Panc1 (cell line): ENCODE results near the gene BAD. TPM values are rescaled to one million over a fixed set of nuclear protein-coding genes. Genes with fewer than 3 reads are reported as not detected.
"Not testable (repeated sequence)": the region's sequence is repeated elsewhere in the genome, so short reads cannot be mapped to it uniquely, and the experiment has no call there.

ENCODE experiments used
- ATAC-seq: fragments of 200-7000 bp; cut with Tn5 transposase; 2 replicates; pipeline ENCODE4 v1.9.1; 2020; ENCODE audit warnings: mild to moderate bottlenecking, moderate library complexity
- BruUV-seq: library from RNA; stranded (reverse); fragments of 400-500 nt; replicated peaks from 2 replicates; lab custom pipeline; 2021; lab: Mats Ljungman, UMichigan
- CTCF ChIA-PET: fragments of 300-600 bp; sonication (Branson Sonifier 250); formaldehyde crosslinking; loops from one replicate; lab custom pipeline; 2022; ENCODE audit warnings: antibody characterized with exemption; lab: Charles Lee
- POLR2A ChIA-PET: fragments of 300-600 bp; sonication (Branson Sonifier 250); formaldehyde crosslinking; loops from one replicate; lab custom pipeline; 2022; ENCODE audit warnings: antibody characterized with exemption; lab: Charles Lee
- DNase-seq: peaks from one replicate; pipeline ENCODE4 v3.0.0-alpha.2; 2010; ENCODE audit warnings: low read depth, low spot score
- H3K27ac ChIP-seq: 2 replicates; pipeline ENCODE4 v1.5.1; 2011; ENCODE audit warnings: mild to moderate bottlenecking, low read length, inconsistent platforms
- H3K27me3 ChIP-seq: fragments of 200-500 bp; sonication (Bioruptor generic); 2 replicates; pipeline ENCODE4 v1.6.0; 2014; ENCODE audit warnings: low read length, inconsistent platforms; ENCODE audit not compliant: control insufficient read depth, insufficient read depth
- H3K36me3 ChIP-seq: fragments of 200-500 bp; sonication (Bioruptor generic); 2 replicates; pipeline ENCODE4 v1.5.1; 2014; ENCODE audit warnings: inconsistent platforms, mild to moderate bottlenecking, low read length, moderate library complexity; ENCODE audit not compliant: control insufficient read depth, insufficient read depth
- H3K4me1 ChIP-seq: 2 replicates; pipeline ENCODE4 v1.5.1; 2011; ENCODE audit warnings: inconsistent platforms, mild to moderate bottlenecking, low read length, moderate library complexity; ENCODE audit not compliant: control insufficient read depth, insufficient read depth
- H3K4me3 ChIP-seq, 2 experiments: 2 replicates each; pipeline ENCODE4 v1.5.1; 2011 to 2012; ENCODE audit warnings: low read depth in 2 of 2, low read length in 2 of 2, mild to moderate bottlenecking in 2 of 2, inconsistent platforms in 1 of 2, moderate library complexity in 1 of 2
- H3K9me3 ChIP-seq: fragments of 200-500 bp; sonication (Bioruptor generic); 2 replicates; pipeline ENCODE4 v1.5.1; 2014; ENCODE audit warnings: low read depth, mild to moderate bottlenecking, inconsistent platforms, low read length, moderate library complexity; ENCODE audit not compliant: control insufficient read depth, insufficient read depth
- CTCF ChIP-seq: fragments of 450-650 bp; IDR thresholded peaks from 2 replicates; pipeline ENCODE4 v1.5.1; 2017; ENCODE audit warnings: mild to moderate bottlenecking
- POLR2AphosphoS5 ChIP-seq: IDR thresholded peaks from 2 replicates; pipeline ENCODE4 v1.6.1; 2012; ENCODE audit warnings: mild to moderate bottlenecking, low read depth, low read length, moderate library complexity
- REST ChIP-seq, 2 experiments: IDR thresholded peaks; 2 replicates each; pipeline ENCODE4 v1.6.1; 2011 to 2012; ENCODE audit warnings: low read depth in 2 of 2, control low read depth in 1 of 2, low read length in 1 of 2, mild to moderate bottlenecking in 1 of 2, moderate library complexity in 1 of 2; ENCODE audit not compliant: insufficient read depth in 1 of 2
- SIN3A ChIP-seq: IDR thresholded peaks from 2 replicates; pipeline ENCODE4 v1.6.1; 2012; ENCODE audit warnings: low read depth, mild to moderate bottlenecking, low read length, moderate library complexity, borderline replicate concordance; ENCODE audit not compliant: insufficient read depth
- TCF7L2 ChIP-seq: IDR thresholded peaks from 2 replicates; pipeline ENCODE4 v1.6.1; 2011; ENCODE audit warnings: mild to moderate bottlenecking, low read depth, low read length, inconsistent platforms
- in situ Hi-C: cut with HindIII; loops from 2 replicates; pipeline ENCODE4 v1.10.0; 2016; ENCODE audit warnings: low sequenced_read_pairs, low pct_unique_long_range_greater_than_20kb
- intact Hi-C: fragments of 100-400 bp; cut with micrococcal nuclease; formaldehyde crosslinking; loops from one replicate; pipeline ENCODE4 v1.10.0; 2022; ENCODE audit not compliant: unreplicated experiment
- total RNA-seq: library from RNA; stranded (reverse); gene quantifications from one replicate; pipeline ENCODE4 v1.2.1, GENCODE V29; 2021; ENCODE audit not compliant: unreplicated experiment

BAD gene
- total RNA-seq, 1 experiment from 2014 or later: 77.7 TPM

DNA sequence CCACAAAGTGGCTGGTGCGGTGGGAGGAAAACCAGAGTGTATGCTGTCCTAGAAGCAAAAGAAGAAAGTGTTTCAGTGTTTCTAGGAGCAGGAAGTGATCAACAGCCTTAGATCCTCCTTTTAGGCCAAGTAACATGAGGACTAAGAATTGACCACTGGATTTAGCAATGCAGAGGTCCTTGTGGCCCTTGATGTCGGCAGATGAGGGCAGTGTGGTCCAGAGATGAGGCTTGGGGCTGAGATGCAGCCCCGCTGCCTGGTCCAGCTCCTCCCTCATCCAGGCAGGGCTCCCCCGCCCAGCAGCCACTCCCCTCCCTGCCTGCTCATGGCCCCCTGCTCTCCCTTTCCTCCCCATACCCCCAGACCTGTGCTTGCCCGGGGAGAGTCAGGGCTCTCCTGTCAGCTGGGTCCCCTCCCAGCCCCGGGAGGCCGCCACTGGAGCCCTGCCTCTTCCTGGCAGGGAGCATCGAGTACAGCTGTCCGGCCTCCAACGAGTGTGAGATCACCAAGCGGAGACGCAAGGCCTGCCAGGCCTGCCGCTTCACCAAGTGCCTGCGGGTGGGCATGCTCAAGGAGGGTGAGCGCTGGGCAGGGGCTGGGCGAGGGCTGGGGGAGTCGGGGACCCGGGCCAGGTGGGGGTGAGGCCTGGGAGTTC is 29.2 kb upstream of the BAD start:
- POLR2A ChIA-PET: interaction anchor here (0.6 kb wide), 1 partner anchor 56 kb away, joined by 7 read pairs; no protein-coding TSS in a partner anchor
- Histone ChIP-seq H3K4me3 (no peak overlapping the region), H3K4me1 (peaks cover 16% of the 10 kb centered on the region), H3K9me3 (no peaks in the 10 kb centered on the region), H3K27me3 (no peaks in the 10 kb centered on the region), H3K36me3 (peaks cover 2% of the 10 kb centered on the region; the same call in 1 of the 2 replicates), H3K27ac (no peak overlapping the region)
- intact Hi-C loops (no loop called here), in situ Hi-C loops (no loop called here)
- no peak for ATAC-seq
- no peak for TF ChIP-seq REST (IDR thresholded peaks at IDR 0.05; ENCODE audit: insufficient read depth in 1 of 2, low read depth in 2 of 2, low read length in 1 of 2)
- no peak for TF ChIP-seq TCF7L2
- no peak for TF ChIP-seq POLR2AphosphoS5
- TF ChIP-seq SIN3A: no peak
- no peak for TF ChIP-seq CTCF
- DNase-seq: no peak
- CTCF ChIA-PET: interaction anchor here (0.5 to 1.4 kb wide), 4 partner anchors 41 to 295 kb away, joined by 5 to 12 read pairs (median 7); no protein-coding TSS in a partner anchor
- BruUV-seq: no TSS peak

DNA sequence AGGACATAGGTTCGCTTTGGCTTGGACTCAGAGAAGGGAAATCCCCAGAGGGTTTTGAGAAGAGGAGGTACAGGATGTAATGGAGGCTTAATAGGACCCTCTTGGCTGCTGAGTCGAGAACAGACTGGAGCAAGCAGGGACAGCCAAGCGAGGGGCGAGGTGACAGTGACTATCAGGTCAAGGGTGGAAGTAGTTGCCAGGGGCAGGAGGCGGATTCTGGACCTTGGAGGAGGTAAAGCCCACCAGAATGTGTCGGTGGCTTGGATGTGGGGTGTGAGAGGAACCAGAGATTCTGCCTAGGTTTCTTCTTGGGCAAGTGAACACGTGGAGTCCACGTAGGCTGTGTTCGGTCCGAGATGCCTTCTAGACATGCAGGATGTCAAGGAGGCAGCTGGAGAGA is 28.5 kb upstream of the BAD start:
- ChIA-PET POLR2A (no interaction called here), CTCF (interaction anchor here (0.5 to 1.4 kb wide), 4 partner anchors 42 to 296 kb away, joined by 5 to 12 read pairs (median 7); no protein-coding TSS in a partner anchor)
- Histone ChIP-seq H3K4me1 (peaks cover 16% of the 10 kb centered on the region), H3K9me3 (no peaks in the 10 kb centered on the region), H3K27me3 (no peaks in the 10 kb centered on the region), H3K36me3 (peaks cover 2% of the 10 kb centered on the region; the same call in 1 of the 2 replicates), H3K27ac (no peak overlapping the region), H3K4me3 (no peak overlapping the region)
- DNase-seq (no peak), ATAC-seq (no peak)
- in situ Hi-C loops (no loop called here), intact Hi-C loops (no loop called here)
- no peak for TF ChIP-seq SIN3A
- no peak for TF ChIP-seq REST (IDR thresholded peaks at IDR 0.05; ENCODE audit: insufficient read depth in 1 of 2, low read depth in 2 of 2, low read length in 1 of 2)
- TF ChIP-seq CTCF: no peak
- no peak for TF ChIP-seq TCF7L2
- no peak for TF ChIP-seq POLR2AphosphoS5
- BruUV-seq: no TSS peak

DNA sequence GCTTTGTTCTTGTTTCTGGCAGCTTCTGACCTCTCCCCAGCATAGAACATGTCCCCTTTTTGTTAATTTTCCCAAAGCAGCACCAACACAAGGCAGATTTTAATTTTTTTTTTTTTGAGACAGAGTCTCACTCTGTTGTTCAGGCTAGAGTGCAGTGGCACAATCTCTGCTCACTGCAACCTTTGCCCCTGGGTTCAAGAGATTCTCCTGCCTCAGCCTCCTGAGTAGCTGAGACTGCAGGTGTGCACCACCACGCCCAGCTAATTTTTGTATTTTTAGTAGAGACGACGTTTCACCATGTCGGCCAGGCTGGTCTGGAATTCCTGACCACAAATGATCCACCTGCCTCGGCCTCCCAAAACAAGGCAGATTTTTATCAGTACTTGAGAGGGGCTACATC is 23.3 kb upstream of the BAD start:
- H3K27me3 ChIP-seq, H3K9me3 ChIP-seq, ATAC-seq, in situ Hi-C loops, H3K4me3 ChIP-seq, DNase-seq, POLR2A ChIA-PET, BruUV-seq, H3K36me3 ChIP-seq, CTCF ChIA-PET: not testable (repeated sequence)
- peaks cover 15% of the 10 kb centered on the region for H3K4me1 ChIP-seq
- intact Hi-C loops: loop anchor here (10.0 kb wide), 1 partner anchor 63 kb away; the partner anchor contains the start of genes FKBP2 and PPP1R14B
- peak overlapping the region; percentile 41; the same call in 1 of the 2 replicates for H3K27ac ChIP-seq
